Hepatic stellate cell (primary cell): ENCODE data around the gene FHIP1B.

ENCODE experiments used
- DNase-seq: peaks from one replicate; pipeline ENCODE4 v3.0.0; 2011; ENCODE audit warnings: low spot score

FHIP1B gene

DNA sequence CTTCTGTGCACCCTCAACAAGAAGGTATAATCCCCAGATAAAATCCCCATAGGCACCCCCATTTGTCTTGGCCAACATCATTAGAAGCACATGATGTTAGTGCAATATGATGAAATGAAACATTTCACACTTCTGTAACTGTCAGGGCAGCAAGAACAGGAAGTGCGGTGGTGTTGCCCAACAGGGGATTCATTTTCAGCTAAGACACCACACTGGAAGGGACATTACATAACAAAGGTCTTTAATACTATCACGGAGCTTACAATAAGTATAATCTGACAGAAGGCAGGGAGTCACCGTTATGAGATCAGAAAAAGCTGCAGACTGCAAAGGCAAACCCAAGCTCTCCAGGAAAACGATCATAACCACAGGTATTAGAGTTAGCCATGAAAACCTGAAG, 33.5 kb downstream of the FHIP1B start:
- DNase-seq: no peak

DNA sequence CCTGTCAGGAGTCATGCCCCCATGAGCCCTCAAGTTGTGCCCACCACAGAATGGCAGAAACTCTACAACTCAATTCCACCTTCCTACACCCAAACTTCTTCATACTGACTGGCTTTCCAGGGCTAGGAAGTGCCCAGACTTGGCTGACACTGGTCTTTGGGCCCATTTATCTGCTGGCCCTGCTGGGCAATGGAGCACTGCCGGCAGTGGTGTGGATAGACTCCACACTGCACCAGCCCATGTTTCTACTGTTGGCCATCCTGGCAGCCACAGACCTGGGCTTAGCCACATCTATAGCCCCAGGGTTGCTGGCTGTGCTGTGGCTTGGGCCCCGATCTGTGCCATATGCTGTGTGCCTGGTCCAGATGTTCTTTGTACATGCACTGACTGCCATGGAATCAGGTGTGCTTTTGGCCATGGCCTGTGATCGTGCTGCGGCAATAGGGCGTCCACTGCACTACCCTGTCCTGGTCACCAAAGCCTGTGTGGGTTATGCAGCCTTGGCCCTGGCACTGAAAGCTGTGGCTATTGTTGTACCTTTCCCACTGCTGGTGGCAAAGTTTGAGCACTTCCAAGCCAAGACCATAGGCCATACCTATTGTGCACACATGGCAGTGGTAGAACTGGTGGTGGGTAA, 35.1 kb downstream of the FHIP1B start, which contains the start of gene OR52W1:
OR52W1 (plus strand) TSS at position 51 of the 637 bp plus-strand sequence; CDS start at position 51, 0 bp downstream.
- DNase-seq: no peak

DNA sequence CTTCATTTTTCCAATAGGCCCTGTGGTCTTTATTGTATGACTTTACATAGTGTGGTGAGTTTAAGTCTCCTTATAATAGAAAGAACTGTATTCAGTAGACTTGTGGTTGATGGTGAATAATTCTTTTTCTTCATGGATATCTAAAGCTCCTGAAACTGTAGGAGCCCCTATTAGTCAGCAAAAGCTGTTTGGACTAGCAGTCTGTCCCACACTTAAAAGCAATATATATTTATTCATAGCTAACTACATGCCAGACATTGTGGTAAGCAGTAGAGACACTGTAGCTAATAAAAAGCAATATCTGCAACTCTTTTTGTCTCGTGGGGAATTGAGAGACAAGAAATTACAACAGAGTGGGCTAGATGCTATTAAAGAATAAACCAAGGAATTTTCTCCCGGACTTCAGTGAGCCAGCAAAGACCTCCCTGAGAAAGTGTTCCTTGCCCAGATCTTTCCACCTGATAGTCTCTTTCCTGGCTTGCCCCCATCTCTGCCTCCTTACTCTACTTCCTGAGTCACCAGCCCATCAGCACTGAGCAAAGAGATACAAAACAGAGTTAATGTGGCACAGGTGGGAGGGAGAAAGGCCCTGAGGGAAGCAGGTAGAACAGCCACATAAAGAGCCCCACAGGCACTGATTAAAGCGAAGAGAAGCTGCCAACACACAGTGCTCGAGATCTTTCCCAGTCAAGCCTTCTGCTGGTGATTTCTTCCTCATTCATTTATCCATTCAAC, 36.8 kb downstream of the FHIP1B start:
- DNase-seq: no peak

DNA sequence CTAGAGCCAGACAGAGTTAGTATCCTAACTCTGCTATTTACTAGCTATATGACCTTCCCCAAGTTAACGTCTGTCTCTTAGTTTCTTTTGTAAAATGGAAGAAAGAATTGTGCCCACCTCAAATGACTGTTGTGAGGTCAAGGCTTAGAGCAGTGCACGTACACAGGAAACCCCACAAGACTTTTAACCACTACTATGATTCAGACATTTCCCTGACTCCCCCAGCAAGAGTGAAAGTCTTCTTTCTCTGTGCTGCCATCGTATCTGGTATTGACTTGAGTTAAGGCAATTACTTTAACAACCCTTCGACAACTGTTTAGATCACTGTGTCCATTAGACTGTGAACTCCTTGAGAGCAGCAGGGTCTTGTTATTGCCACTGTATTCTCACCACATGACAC, 38.0 kb downstream of the FHIP1B start:
- DNase-seq: no peak

DNA sequence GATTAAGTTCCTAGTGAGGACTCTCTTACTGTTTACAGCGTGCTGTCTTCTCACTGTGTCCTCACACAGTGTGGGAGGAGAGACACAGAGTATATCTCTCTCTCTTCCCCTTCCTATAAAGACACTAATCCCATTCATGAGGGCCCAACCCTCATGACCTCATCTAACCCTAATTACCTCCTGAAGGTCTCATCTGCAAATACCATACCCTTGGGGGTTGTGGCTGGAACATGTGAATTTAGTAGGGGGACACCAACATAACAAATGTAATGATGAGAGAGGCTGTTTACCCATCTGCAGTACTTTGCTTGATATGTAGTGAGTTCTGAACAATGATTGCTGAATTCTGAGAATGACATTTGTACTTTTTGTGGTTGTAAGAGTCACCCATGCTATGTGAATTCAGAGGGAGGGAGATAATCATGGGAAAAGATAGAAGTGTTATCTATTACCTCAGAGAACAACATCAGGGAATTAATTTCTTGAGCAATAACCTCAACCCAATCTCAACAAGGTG, 40.3 kb downstream of the FHIP1B start:
- no peak for DNase-seq

DNA sequence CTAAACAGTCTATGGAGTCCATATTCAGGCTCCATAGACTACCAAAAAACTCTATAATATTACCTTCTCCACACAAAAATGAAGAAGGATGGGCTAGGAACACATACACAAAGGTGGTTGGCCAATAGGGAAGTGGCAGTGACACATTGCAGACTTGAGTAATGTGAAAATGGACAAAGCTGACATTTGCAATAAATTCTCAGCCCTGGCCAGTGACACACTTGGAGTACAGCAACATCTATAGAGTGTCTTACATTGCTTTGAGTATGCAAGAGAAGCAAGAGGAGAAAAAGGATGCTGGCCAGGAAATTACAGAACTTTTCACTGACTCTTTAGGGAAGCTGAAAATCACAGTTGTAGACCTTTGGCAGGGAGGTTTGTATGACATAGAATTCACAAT, 42.7 kb downstream of the FHIP1B start:
- DNase-seq: no peak

DNA sequence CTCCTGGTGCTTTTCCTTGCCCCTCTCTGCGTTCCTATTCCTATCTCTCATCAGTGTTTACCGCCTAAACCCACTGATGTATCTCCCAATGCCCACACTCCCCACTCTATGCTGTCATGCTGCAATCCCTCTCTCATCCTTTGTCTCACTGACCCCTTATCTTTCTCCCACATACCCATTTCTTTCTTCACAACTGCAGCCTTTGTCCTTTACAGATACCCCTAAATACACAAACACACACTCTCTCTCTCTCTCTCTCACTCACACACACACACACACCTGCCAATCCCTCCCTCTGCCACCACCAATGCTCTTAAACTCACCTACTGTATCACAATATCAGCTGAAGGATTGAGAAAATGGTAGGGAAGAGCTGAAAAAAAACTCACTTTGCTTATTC, 59.0 kb downstream of the FHIP1B start:
- DNase-seq: no peak

DNA sequence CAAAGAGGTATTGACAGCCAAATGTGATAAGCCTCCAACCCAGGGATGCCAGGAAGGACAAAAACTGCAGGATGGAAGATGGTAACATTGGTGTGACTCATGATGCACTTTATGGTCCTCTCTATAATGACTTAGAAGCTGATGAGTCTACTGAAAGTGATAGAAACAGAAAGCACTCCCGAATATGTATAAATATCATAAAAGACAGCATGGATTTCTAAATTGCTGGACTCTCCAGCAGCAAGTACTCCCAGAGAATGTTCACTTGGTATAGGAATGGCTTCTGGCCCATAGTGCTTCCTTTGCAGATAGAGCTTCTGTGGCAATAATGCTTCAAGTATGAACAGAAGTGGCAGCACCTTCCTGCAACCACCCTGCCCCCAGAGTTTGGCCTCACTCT, 64.2 kb downstream of the FHIP1B start, which contains the start of gene OR52B2:
OR52B2 (minus strand) TSS at position 101 of the 400 bp plus-strand sequence; CDS start at position 101, 0 bp downstream.
- no peak for DNase-seq
